GM18520 (cell line): ENCODE results near the gene TPCN2.

ENCODE experiments used
- ATAC-seq: cut with Tn5 transposase; IDR thresholded peaks from one replicate; pipeline ENCODE4 v1.9.1; 2021; ENCODE audit not compliant: unreplicated experiment

Gene TPCN2

DNA sequence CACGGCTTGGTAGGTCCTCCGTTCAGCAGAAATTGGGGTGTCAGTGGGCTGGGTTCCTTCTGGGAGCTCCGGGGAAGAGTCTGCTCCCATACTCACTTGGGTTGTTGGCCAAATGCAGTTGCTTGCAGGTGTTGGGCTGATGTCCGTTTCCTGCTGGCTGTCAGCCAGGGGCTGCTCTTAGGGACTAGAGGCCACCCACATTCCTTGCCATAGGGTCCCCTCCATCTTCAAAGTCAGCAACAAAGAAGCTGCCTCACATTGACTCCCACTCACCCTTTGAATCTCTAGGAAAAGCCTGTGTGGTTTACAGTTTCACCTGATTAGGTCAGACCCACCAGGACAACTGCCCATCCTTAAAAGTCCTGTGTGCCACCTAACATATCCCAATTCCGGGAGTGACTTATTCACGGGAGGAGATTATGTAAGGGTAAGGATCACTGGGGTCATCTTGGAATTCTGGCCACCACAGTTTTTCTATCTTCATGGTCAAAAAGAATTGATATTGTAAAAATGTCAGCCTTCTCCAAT is 43.0 kb downstream of the TPCN2 start:
- ATAC-seq, result no peak

DNA sequence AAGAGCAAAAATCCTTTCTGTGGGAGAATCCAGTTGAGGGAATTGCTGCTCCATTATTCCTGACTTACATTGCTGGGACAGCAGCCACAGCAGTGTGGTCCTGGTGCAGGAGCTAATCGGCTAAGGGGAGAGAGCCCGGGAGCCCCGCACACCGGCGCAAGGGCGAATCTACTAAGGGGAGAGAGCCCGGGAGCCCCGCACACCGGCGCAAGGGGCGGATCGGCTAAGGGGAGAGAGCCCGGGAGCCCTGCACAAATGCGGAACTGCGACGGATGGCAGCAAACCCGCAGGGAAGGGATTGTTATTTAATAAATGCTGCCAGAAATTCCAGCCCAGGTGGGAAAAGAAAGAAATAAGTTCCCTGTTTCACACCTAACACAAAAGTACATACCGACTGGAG is 43.5 kb downstream of the TPCN2 start:
- ATAC-seq, result no peak

DNA sequence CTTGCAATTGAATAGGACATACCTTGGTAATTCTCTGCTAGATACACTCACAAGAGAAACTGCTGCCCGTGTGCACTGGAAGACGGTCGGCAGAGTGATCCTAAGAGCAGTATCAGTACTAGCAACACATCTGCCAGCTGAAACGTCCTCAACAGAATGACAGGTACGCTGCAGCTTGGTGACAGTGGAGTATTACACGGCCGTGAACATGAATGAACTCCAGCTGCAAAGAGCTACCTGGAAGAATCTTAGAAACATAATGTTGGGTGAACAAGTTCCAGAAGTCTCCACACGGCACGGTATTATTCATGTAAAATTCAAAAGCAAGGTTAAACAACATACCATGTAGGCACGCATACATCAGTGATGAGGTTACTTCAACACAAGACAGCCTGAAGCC is 44.4 kb downstream of the TPCN2 start:
- no peak for ATAC-seq

DNA sequence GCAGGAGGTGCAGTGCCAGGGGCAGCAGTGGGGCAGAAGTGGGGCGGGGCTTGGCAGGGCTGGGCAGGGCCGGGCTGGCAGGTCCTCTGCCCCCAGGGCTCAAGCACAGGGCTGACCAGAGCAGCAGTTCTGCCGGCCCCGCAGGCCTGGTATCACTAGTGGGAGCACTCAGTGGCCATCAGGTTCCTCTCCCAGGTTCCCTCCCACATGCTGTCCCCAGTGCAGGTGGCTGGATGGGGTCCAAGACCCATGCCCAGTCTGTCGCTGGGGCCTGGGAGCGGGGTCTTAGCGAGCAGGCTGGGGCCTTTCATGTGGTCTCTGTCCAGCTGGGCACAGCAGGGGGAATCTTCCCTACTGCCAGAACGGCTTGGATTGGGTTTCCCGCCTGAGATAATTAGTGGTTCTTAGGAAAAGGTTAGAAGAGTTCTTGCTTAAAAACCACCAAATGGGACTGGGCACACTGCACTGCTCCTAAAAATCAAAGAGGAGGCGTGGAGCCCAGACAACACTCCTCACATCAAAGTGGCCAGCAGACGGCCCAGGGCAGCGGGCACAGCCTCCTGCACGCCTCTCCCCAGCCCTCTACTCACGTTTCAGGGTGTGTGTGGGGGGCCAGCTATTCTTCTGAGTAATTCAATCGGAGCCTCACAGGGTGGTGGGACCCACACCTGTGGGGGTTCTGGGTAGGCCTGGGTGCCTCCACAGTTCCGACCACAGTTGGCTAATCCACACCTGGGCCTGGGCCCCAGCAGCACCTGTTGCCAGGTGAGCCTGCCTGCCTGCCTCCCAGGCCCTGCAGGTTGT is 45.6 kb downstream of the TPCN2 start:
- ATAC-seq, result no peak

DNA sequence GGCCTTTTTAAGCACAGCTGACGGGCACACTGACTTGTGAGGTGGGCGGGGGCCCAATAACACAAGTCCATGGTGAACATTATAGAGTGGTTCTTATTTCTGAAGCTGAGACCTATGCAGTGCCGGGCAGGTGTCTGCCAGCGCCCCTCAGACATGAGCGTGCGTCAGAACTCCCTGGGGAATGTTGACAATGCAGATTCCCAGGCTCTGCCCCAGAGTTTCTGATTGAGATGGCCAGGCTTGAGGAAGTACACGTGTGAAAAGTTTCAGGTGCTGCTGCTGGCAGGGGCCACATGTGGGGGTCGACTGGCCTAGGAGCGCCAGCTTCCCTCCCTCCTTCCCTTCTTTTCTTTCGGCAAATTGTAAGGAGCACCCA is 46.2 kb downstream of the TPCN2 start:
- no peak for ATAC-seq

DNA sequence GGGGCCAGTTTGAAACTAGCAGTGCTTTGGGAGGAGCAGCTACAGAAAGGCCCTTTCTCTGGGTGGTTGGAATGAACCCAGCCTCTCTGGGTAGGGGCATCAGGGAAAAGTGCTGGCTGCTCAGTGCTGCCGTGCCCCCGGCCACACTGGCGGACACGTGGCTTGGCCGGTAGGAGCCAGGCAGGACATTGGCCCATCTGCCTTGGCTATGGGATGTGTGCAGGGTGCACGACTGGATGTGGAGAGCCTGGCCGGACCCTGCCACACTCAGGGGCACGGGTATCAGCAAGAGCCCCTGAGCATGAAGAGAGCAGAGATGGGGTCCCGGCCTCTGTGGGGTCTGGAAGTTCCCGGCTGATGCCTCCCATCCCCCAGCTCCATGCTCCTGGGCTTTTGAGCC is 46.6 kb downstream of the TPCN2 start:
- no peak for ATAC-seq

DNA sequence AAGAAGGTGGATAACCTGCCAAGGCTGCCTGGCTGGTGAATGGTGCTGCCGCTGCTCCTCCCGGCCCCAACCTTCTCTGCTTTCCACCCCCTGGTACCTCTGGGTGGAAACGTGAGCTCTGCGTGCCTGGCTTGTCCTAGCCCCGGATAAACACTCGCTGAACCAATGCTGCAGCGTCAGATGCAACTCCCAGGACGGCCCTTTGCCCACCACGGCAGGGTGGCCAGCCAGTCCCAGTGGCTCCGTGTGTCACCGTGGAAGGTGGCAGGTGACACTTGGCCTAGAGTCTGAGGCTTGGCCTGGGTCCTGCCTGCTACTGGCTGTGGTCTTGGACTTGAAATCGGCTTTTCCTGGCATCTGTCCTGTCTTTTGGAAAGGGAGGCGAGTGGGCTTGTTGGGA is 47.7 kb downstream of the TPCN2 start:
- ATAC-seq, result no peak

DNA sequence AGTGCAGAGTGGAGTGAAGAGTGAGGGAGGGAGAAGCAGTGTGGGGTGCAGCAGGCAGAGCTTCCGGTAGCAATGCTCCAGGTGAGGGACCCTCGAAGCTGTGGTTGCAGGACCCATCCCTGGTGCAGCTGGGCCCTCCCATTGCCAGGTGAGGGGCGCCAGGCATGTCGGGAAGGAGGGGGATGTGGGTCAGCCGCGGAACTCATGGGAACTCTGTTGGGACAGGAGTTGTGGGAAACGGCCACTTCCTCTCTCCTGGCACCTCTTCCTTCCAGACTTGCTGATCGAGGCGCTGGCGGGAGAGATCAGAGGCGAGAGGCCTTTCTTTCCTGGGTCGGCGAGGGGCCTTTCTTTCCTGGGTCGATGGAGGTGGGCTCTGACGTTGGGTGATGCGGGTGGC is 48.5 kb downstream of the TPCN2 start:
- ATAC-seq, result no peak

DNA sequence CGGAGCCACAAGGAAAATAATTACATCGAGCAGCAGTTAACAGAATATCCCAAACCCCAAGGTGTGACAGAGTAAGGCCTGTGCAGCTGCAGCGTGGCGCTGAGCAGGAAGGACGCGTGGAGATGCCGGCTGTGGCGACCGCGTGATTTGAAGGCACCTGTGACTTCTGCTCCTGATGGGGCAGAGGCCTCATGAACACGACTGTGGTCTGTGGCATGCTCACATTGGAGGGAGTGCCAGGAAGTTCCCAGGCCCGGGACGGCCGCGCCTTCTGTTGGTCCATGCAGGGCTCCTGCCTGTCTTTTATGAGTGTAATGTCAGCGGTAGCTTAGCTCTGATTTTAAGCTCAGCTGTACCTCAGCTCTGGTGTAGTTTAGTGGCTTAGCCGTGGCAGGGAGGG is 50.4 kb downstream of the TPCN2 start:
- ATAC-seq, result no peak

DNA sequence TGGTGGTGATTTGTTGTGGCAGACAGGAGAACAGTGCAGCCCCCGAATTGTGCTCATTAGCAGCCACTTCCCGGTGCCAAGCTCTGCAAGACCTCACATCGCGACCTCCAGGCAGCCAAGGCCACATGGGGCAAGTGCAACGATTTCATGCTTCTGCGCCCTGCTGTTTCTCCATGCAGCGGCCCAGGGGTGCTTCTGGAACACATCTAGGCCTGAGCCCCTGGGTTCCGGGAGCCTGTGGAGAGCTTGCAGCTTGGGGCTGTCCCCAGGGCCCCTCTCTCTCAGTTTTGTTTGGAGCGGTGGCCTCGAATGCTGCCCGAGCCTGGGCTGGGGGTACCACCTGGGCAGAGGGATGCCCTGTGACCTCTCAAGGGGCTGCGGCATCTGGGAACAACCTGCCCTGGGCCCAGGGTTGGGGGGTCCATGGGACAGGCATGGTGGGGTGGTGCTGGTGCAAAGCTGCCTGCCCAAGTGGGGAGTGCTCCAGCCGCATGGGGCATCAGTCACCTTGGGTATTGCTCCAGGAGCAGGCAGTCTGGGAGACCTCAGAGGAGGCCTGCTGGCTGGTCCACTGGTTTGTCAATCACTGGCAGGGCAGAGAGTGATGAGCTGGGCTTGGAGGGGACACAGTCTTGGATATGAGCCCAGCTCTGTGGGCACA is 51.9 kb downstream of the TPCN2 start:
- ATAC-seq, result no peak

DNA sequence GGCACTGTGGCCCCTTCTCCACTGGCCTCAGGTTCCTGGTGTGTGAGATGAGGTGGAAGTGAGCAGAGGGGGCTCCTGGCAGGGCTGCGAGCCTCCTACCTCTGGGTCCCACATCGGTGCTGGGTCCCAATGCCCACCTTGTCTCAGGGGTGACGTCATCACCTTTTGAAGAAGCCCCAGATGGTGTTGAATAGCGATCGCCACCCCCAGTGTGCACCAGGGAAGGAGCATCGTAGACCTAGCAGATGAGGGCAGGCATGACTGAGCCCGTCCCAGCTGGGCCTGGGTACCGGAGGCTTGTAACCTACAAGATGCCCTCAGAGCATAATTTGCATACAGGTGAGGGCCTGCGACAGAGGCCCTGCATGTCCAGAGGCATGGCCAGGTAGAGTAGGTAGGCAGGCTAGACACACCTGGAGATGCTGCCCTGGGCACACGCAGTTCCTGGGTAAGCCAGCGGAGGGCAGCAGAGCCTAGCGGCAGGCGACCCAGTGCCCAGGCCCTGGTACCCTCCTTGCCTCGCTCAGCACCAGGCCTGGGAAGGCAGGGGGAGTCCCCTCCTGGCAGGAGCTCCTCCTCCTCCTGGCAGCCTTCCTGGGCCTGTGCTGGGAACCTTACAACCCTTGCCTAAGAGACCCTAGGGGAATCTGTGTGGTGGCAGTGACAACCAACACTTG is 52.5 kb downstream of the TPCN2 start:
- ATAC-seq, result no peak

DNA sequence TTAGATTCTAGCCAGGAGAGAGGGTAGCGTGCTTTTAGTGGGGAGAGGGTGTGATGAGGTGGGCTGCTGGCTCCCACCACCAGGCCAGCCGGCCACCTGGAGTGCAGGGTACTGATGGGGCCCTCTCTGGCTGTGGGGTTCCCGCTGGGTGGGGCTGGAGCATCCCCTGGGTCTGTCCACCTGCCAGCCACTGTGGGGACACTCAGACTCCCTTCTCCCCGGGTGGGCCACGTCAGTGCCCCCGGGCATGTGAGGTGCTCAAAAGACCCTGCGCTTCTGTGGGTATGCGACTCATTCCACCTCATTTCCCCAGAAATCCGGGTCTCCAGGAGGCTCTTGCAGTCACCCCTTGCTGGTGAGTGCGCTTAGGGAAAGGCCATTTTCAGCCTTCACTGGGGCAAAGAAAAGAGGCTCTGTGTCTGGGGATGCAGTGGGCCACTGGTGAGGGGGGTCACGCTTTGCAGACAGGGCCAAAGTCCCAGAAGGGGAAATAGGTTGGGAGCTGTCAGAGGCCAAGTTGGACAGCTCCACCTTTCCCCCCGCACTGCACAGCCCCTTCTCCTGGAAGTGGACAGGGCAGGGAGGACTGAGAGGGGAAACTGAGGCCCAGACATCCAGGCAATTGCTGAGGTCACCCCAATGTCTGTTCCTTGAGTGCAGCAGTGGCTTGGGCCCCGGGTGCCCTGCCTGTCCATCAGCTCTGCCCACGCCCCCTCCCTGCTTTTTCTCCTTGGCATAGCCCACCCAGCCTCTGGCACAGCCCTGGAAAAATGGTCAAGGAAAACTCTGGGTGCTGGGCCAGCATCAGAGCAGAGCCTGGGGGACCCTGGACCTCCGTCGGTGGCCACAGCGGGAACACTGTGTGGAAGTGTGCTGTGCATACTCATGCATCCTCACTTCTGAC is 53.3 kb downstream of the TPCN2 start:
- no peak for ATAC-seq

DNA sequence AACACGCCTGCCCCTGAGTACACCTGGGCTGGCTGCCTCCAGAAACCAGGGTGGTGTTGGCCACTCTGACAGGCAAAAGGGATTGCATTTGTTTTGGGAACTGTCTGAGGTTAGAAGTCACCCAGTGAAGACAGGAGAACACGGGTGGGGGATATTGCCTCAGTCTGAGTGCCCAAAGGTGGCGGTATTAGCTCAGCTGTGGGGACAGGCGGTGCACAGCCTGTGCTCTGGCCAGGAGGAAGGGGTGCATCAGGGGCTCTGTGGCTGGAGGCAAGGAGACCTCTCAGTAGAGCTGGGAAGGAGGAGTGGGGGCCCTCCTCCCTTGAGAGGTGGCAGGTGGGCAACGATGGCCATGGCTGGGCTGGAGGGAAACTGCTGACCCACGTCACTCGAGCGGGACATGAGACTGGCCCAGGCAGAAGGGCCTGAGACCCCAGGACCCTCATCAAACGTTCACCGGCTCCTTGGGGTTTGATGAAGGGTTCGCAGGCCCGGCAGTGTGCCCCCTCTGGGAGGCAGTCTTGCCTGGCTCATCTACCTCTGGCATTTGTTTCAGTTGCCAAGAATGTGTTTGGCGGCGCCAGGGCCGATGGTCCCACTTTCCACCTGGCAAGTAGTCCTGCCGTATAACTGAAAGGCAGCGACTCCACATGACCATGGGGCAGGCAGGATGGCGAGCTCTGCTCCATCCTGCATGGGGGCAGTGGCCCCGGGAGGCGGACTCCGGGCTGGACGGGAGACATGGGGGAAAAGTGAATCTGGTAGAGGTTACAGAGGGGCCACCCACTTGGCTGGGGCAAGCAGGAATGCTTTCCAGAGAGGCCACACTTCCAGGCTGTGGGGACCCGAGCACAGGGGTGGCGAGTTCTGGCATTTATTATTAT is 54.2 kb downstream of the TPCN2 start:
- ATAC-seq, result no peak

DNA sequence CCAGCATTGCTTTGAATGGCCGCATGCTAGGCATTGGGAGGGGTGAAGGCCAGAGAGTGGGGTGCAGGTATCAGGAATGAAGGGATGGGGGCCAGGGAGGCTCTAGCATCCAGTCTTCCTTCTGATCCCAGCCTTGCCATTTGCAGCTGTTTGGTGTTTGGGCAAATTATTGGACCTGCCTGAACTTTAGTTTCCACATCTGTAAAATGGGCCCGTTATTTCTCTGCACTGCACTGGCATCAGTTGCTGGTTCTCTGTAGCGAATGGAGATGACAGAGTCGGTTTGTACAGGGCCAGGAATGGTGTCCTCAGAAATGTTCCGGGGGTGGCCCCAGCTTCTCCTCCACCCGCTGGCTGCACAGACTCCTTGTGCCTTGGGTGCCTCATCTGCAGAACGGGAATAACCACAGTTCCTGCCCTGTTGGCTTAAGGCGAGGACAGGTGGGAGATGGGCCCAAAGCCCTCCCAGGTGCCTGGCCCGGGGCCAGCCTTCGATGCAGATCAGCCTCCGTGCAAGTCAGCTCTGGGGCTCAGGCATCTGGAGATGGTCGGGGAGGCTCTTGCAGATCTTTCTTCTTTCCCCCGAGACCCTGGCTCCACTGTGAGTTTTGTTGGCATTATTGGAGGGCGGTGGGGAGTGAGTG is 55.6 kb downstream of the TPCN2 start:
- ATAC-seq, result no peak

DNA sequence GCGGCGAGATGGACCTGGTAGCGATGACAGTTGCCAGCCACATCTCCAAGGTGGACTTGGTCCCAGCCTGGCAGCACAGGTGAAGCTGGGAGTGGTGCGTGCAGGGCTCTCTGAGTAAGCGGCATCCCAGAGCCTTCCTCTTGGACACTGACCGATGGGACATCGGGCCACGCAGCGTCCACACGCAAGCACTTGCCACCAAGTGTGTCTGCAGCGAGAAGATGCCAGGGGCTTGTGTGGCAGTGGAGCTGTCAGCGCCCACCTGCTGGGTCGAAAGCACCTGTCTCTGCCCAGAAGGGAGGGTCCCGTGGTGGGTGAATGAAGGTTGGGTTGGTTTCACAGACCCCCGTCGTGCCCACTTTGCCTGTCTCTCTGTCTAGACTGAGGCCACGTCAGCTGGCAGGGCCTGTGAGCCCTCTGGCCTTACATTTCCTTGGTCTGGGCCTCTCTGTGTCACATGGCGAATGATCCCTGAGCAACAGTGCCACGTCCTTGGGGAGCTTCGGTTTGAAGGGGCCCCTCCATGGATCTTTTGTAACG is 56.2 kb downstream of the TPCN2 start:
- ATAC-seq, result no peak

DNA sequence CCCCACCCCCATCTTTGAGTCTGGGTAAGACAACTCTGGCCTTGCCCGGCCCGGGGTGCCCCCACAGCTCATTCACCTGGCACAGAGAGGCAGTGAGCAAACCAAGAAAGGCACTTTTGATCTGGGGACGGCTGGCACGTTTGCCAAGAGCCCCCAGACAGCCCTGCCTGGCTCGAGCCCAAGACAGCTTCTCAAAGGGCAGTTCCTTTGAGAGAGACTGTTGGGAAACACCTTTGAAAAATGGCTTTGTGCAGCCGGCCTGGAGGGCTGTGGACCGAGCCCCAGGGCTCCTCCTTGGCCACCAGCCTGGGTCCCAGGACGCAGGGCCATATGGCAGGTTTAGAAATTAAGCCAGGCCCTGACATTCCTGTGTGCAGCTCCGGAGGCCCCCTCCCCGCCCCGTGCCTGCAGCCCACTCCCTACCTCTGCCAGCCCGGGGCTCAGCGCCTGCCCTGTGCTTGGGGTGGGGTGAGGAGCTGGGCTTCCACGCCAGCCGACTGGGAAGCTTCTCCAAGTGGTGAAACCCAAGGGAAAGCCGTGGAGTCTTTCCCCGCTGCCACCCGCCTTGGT is 56.8 kb downstream of the TPCN2 start:
- ATAC-seq, result no peak

DNA sequence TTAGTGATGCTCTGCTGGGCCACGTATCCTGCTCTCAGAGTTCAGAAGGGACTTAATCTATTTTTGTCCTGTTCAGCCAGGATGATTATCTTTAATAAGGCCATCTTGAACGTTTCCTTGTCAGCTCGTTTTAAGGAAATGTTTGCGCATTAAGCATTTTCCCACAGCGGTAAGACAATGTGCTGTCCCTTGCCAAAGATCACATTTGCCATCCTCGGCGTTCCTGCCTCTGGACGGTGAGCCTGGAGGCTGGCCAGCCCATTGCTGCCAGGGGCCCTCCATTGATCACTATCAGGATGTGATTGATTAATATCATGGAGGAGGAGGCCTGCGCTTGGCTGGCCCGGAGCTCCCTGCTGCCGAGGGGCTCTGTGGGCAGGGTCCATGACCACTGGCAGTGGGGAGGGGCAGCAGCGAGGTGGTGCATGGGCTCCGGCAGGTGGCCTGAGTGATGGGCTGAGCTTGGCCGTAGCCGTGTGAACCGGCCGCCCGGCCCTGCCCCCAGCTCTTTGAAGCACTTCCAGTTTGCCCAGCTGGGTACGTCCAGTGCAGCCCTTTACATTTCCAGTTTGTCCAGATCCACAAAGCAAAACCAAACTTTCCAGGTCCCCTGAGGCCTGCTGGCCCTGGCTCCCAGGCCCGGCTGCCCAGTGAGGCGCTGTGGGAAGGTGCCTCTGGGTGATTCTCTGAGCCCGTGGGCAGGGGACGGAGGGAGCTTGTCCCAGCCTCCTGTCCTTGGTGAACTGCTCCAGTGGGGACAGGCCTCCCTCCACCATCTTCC is 57.5 kb downstream of the TPCN2 start:
- ATAC-seq, result no peak

DNA sequence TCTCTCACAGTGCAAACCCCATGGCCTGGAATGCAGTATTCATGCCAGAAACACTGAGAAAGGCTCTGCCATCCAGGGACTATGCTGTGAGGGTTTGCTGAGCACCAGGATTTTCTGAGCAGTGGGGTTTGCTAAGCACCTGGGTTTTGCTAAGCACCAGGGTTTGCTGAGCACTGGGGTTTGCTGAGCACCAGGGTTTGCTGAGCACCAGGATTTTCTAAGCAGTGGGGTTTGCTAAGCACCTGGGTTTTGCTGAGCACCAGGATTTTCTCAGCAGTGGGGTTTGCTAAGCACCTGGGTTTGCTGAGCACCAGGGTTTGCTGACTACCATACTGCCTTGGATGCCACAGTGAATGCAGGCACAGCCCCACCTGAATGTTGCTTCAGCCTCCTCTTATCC is 58.7 kb downstream of the TPCN2 start:
- ATAC-seq, result no peak
